WERI-Rb-1 (cell line): ENCODE measurements around the gene MFSD12.

Source experiments
- DNase-seq: peaks from one replicate; pipeline ENCODE4 v3.0.0-alpha.2; 2020
- H3K27ac ChIP-seq: fragments of 250-450 bp; sonication (Bioruptor Pico); 2 replicates; pipeline ENCODE4 v1.5.1; 2020; ENCODE audit warnings: mild to moderate bottlenecking, moderate library complexity
- H3K27me3 ChIP-seq: fragments of 250-450 bp; sonication (Bioruptor Pico); 2 replicates; pipeline ENCODE4 v1.5.1; 2021; ENCODE audit warnings: mild to moderate bottlenecking, low read depth, moderate library complexity; ENCODE audit not compliant: insufficient read depth, severe bottlenecking
- H3K36me3 ChIP-seq: fragments of 250-450 bp; sonication (Bioruptor Pico); 2 replicates; pipeline ENCODE4 v1.5.1; 2020; ENCODE audit warnings: mild to moderate bottlenecking, moderate library complexity
- H3K4me3 ChIP-seq: 2 replicates; pipeline ENCODE4 v1.5.1; 2011; ENCODE audit warnings: low read depth, mild to moderate bottlenecking, control low read depth, low read length
- H3K9me3 ChIP-seq: fragments of 250-450 bp; sonication (Bioruptor Pico); 2 replicates; pipeline ENCODE4 v1.5.1; 2021; ENCODE audit warnings: mild to moderate bottlenecking, moderate library complexity; ENCODE audit not compliant: severe bottlenecking
- CTCF ChIP-seq: IDR thresholded peaks from 2 replicates; pipeline ENCODE4 v1.5.1; 2011; ENCODE audit warnings: low read depth, mild to moderate bottlenecking, control low read depth, inconsistent platforms, low read length

Gene MFSD12

GRCh38 chr19:3522421-3523360 lies 34.7 kb downstream of the MFSD12 start:
- Histone ChIP-seq H3K36me3 (peaks cover 54% of the 10 kb centered on the region), H3K4me3 (no peak overlapping the region), H3K9me3 (no peaks in the 10 kb centered on the region), H3K27ac (no peak overlapping the region), H3K27me3 (no peaks in the 10 kb centered on the region)
- DNase-seq = no peak
- no peak for TF ChIP-seq CTCF

- no peak for DNase-seq
- Histone ChIP-seq H3K27me3 (no peaks in the 10 kb centered on the region), H3K27ac (no peak overlapping the region), H3K36me3 (peaks cover 38% of the 10 kb centered on the region), H3K9me3 (no peaks in the 10 kb centered on the region), H3K4me3 (no peak overlapping the region)
- no peak for TF ChIP-seq CTCF
These were observed 36.3 kb downstream of the MFSD12 start for GRCh38 chr19:3521104-3521445.

GRCh38 chr19:3520166-3521103 lies 37.0 kb downstream of the MFSD12 start:
- peaks cover 34% of the 10 kb centered on the region for H3K36me3 ChIP-seq
- H3K4me3 ChIP-seq = no peak overlapping the region
- H3K9me3 ChIP-seq = no peaks in the 10 kb centered on the region
- 0 out of 2 replicates have a peak, but pooled peaks have one; percentile 22 for TF ChIP-seq CTCF
- H3K27me3 ChIP-seq = no peaks in the 10 kb centered on the region
- H3K27ac ChIP-seq = no peak overlapping the region
- DNase-seq = no peak

GRCh38 chr19:3519126-3519525 lies 38.3 kb downstream of the MFSD12 start:
- TF ChIP-seq CTCF = no peak
- DNase-seq = no peak
- Histone ChIP-seq H3K27me3 (no peaks in the 10 kb centered on the region), H3K36me3 (peaks cover 24% of the 10 kb centered on the region), H3K27ac (no peak overlapping the region), H3K4me3 (no peak overlapping the region), H3K9me3 (no peaks in the 10 kb centered on the region)

- Histone ChIP-seq H3K27ac (no peak overlapping the region), H3K27me3 (no peaks in the 10 kb centered on the region), H3K4me3 (no peak overlapping the region), H3K9me3 (no peaks in the 10 kb centered on the region), H3K36me3 (peaks cover 22% of the 10 kb centered on the region)
- no peak for DNase-seq
- TF ChIP-seq CTCF = no peak
These were observed 38.7 kb downstream of the MFSD12 start for GRCh38 chr19:3518659-3519058.
